K562 (cell line): ENCODE data around the gene PCYT1A. TPM values are rescaled to one million over a fixed set of nuclear protein-coding genes. Genes with fewer than 3 reads are reported as not detected.
"Not testable (repeated sequence)": the region's sequence is repeated elsewhere in the genome, so short reads cannot be mapped to it uniquely, and the experiment has no call there.

ENCODE experiments used
- ATAC-seq: fragments of 200-7000 bp; cut with Tn5 transposase; 3 replicates; pipeline ENCODE4 v1.9.1; 2020; ENCODE audit warnings: moderate library complexity
- BruUV-seq: library from RNA; stranded (reverse); fragments of 400-500 nt; replicated peaks from 2 replicates; lab custom pipeline; 2021; lab: Mats Ljungman, UMichigan
- CTCF ChIA-PET: fragments of 300-600 bp; formaldehyde crosslinking; extraction: SDS; loops from one replicate; lab custom pipeline; 2021; ENCODE audit warnings: low intra/inter-chr PET ratio; lab: Yijun Ruan, JAX
- POLR2A ChIA-PET: fragments of 300-600, 350-650 bp; sonication (Branson Sonifier 250); formaldehyde crosslinking; extraction: SDS; loops from one replicate; lab custom pipeline; 2021; ENCODE audit warnings: antibody characterized with exemption, inconsistent platforms; lab: Yijun Ruan, JAX
- DNase-seq, 4 experiments: peaks; one replicate each; pipeline versions ENCODE4 v3.0.0 to v3.0.0-alpha.2; 2011 to 2018; ENCODE audit warnings: low spot score in 3 of 4, mixed read lengths in 3 of 4; ENCODE audit errors: extremely low read depth in 1 of 4
- FAIRE-seq: peaks from 2 replicates; lab custom pipeline; 2011; peaks lifted over from hg19 to GRCh38; lab: Jason Lieb, UNC
- H2AFZ ChIP-seq: 2 replicates; pipeline ENCODE4 v1.6.0; 2011; ENCODE audit warnings: low read depth, low read length, control low read depth, inconsistent platforms
- H3K27ac ChIP-seq: fragments of 200-600 bp; 3 replicates; pipeline ENCODE4 v1.8.0; 2011; ENCODE audit warnings: low read depth, mild to moderate bottlenecking, control low read depth, inconsistent platforms, low read length, moderate library complexity, mixed read lengths; ENCODE audit errors: extremely low read depth
- H3K27me3 ChIP-seq, 2 experiments: fragments of 300-600 bp in 1 of 2; 2 replicates in 1 of 2; 3 replicates in 1 of 2; pipeline versions ENCODE4 v1.6.0 to v1.8.0; 2011; ENCODE audit warnings: inconsistent platforms in 2 of 2, low read length in 2 of 2, mild to moderate bottlenecking in 1 of 2, mixed read lengths in 1 of 2, moderate library complexity in 1 of 2; ENCODE audit not compliant: control insufficient read depth in 2 of 2, insufficient read depth in 2 of 2
- H3K36me3 ChIP-seq: fragments of 300-600 bp; 3 replicates; pipeline ENCODE4 v1.8.0; 2011; ENCODE audit warnings: mild to moderate bottlenecking, low read length, inconsistent platforms; ENCODE audit not compliant: control insufficient read depth, insufficient read depth
- H3K4me1 ChIP-seq, 2 experiments: fragments of 200-600 bp in 1 of 2; replicated peaks in 1 of 2; 2 replicates in 1 of 2; 3 replicates in 1 of 2; pipeline versions ENCODE4 v1.5.1 to v1.8.0; 2011; ENCODE audit warnings: inconsistent platforms in 2 of 2, low read length in 2 of 2, mild to moderate bottlenecking in 1 of 2, mixed read lengths in 1 of 2, moderate library complexity in 1 of 2; ENCODE audit not compliant: control insufficient read depth in 2 of 2, insufficient read depth in 2 of 2
- H3K4me2 ChIP-seq: 2 replicates; pipeline ENCODE4 v1.6.1; 2011; ENCODE audit warnings: low read length, control low read depth, inconsistent platforms, mixed read lengths; ENCODE audit not compliant: insufficient read depth
- H3K4me3 ChIP-seq: fragments of 200-600 bp; sonication (generic), shearing (Covaris generic); 2 replicates; pipeline ENCODE4 v1.5.1; 2016; ENCODE audit warnings: control low read depth, inconsistent platforms
- H3K79me2 ChIP-seq: fragments of 200-600 bp; 3 replicates; pipeline ENCODE4 v1.8.0; 2011; ENCODE audit warnings: low read length, inconsistent platforms; ENCODE audit not compliant: control insufficient read depth, insufficient read depth
- H3K9ac ChIP-seq, 2 experiments: 2 replicates each; pipeline versions ENCODE4 v1.6.0 to v1.6.1; 2011; ENCODE audit warnings: low read depth in 2 of 2, low read length in 2 of 2, control low read depth in 1 of 2, inconsistent platforms in 1 of 2, mild to moderate bottlenecking in 1 of 2, mixed read lengths in 1 of 2; ENCODE audit not compliant: insufficient read depth in 1 of 2
- H3K9me1 ChIP-seq: one replicate; pipeline ENCODE4 v1.6.0; 2011; ENCODE audit warnings: inconsistent platforms, mild to moderate bottlenecking, low read length, moderate library complexity; ENCODE audit not compliant: control insufficient read depth, insufficient read depth
- H3K9me3 ChIP-seq: replicated peaks from 2 replicates; pipeline ENCODE4 v1.5.1; 2011; ENCODE audit warnings: low read depth, low read length, inconsistent platforms; ENCODE audit not compliant: control insufficient read depth, insufficient read depth
- H4K20me1 ChIP-seq: replicated peaks from 2 replicates; pipeline ENCODE4 v1.6.1; 2011; ENCODE audit warnings: low read length, inconsistent platforms, mixed read lengths; ENCODE audit not compliant: control insufficient read depth, insufficient read depth
- EHMT2 ChIP-seq: fragments of 450-650 bp; IDR thresholded peaks from 2 replicates; pipeline ENCODE4 v1.6.1; 2018; ENCODE audit warnings: antibody characterized with exemption
- HDAC1 ChIP-seq, 2 experiments: fragments of 450-650 bp; IDR thresholded peaks; 2 replicates each; pipeline ENCODE4 v1.6.1; 2016 to 2017; ENCODE audit warnings: inconsistent platforms in 1 of 2, mild to moderate bottlenecking in 1 of 2, moderate library complexity in 1 of 2
- HLTF ChIP-seq: fragments of 450-650 bp; IDR thresholded peaks from 2 replicates; pipeline ENCODE4 v1.6.1; 2016
- MLLT1 ChIP-seq, 2 experiments: fragments of 450-650 bp; IDR thresholded peaks; 2 replicates each; pipeline ENCODE4 v1.6.1; 2016
- MTA1 ChIP-seq: fragments of 450-650 bp; IDR thresholded peaks from 2 replicates; pipeline ENCODE4 v1.6.1; 2017; ENCODE audit warnings: borderline replicate concordance
- NKRF ChIP-seq: fragments of 450-650 bp; IDR thresholded peaks from 2 replicates; pipeline ENCODE4 v1.6.1; 2016; ENCODE audit warnings: borderline replicate concordance
- PHB2 ChIP-seq: fragments of 450-650 bp; IDR thresholded peaks from 2 replicates; pipeline ENCODE4 v1.6.1; 2017; ENCODE audit warnings: low read depth
- WGBS: fragments of 100-300 bp; shearing (Covaris generic); methylation state at CpG from one replicate; pipeline ENCODE4 v1.1.6; 2016; ENCODE audit warnings: low coverage, mixed read lengths; ENCODE audit not compliant: insufficient coverage; ENCODE audit errors: missing lambda C conversion rate; 5-methylcytosine and 5-hydroxymethylcytosine counted together
- in situ Hi-C: fragments of 300-500 bp; cut with MboI; formaldehyde crosslinking; loops from 4 replicates; pipeline ENCODE4 v1.15.0; 2018; ENCODE audit warnings: inconsistent platforms, mixed read lengths
- intact Hi-C: fragments of 100-400 bp; cut with micrococcal nuclease; formaldehyde crosslinking; loops from 2 replicates; pipeline ENCODE4 v1.14.2; 2022
- polyA plus RNA-seq, 8 experiments: library from polyadenylated mRNA; depleted of rRNA in 4 of 8; stranded (reverse) in 5 of 8; unstranded in 3 of 8; fragments of >200 nt; fragmentation: Nextera tagmentation in 2 of 8; fragmentation: Illumina TruSeq in 1 of 8; extraction: Ambion mirVana in 2 of 8; extraction: Trizol in 1 of 8; gene quantifications; 2 replicates each; pipeline versions ENCODE4 v1.2.1 to v1.2.3, GENCODE V29; 2011 to 2014; ENCODE audit warnings: inconsistent platforms in 1 of 8, missing spikeins in 1 of 8
- total RNA-seq, 7 experiments: library from RNA; depleted of rRNA in 6 of 7; stranded (reverse); fragments of >200 nt in 6 of 7; fragmentation: Illumina TruSeq in 2 of 7; extraction: Trizol in 2 of 7; gene quantifications; 2 replicates each; pipeline versions ENCODE4 v1.2.1 to v1.2.3, GENCODE V29; 2011 to 2021; ENCODE audit warnings: low replicate concordance in 1 of 7
- TF ChIP-seq, protein P1 (sequence below): fragments of 450-650 bp; IDR thresholded peaks from 2 replicates; pipeline ENCODE4 v1.6.1; 2017; ENCODE audit warnings: antibody characterized with exemption
- TF ChIP-seq, protein P2 (sequence below): sonication (generic); formaldehyde crosslinking; IDR thresholded peaks from 2 replicates; pipeline ENCODE4 v1.8.1; 2023; ENCODE audit warnings: mild to moderate bottlenecking, missing genetic modification reagents
- TF ChIP-seq, protein P3 (sequence below): fragments of 450-650 bp; formaldehyde crosslinking; conservative IDR thresholded peaks from 2 replicates; pipeline ENCODE4 v1.4.0; 2022; ENCODE audit warnings: mild to moderate bottlenecking, missing genetic modification characterization

Gene PCYT1A
- total and polyA plus RNA-seq, 9 of the 15 experiments (the other 6 are each of a cell fraction or from before 2014, with no cell fraction given) = 13.4 to 62.8 (median 49.4) TPM

DNA sequence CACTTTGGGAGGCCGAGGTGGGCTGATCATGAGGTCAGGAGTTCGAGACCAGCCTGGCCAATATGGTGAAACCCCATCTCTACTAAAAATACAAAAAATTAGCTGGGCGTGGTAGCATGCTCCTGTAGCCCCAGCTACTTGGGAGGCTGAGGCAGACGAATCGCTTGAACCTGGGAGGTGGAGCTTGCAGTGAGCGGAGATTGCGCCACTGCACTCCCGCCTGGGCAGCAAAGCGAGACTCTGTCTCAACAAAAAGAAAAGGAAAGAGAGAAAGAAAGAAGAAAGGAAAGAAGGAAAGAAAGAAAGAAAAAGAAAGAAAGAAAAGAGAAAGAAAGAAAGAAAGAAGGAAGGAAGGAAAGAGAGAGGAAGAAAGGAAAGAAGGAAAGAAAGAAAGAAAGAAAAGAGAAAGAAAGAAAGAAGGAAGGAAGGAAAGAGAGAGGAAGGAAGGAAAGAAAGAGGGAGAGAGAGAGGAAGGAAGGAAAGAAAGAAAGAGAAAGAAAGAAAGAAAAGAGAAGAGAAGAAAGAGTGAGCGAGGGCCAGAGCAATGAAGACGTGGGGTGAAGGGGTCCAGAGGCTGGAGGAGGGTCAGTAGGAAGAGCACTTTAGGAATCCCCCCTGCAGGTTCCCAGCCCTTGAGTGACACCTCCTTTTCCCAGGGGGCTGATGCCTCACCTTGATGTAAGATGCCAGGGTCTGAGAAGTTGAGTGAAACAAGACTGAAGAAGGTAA lies 77.4 kb downstream of the PCYT1A start:
- in situ Hi-C loops = loop anchor here (25.0 kb wide), 1 partner anchor 498 kb away; the partner anchor contains the start of gene MUC20
- ATAC-seq, H3K9me3 ChIP-seq, H2AFZ ChIP-seq, intact Hi-C loops, H3K9me1 ChIP-seq, H3K4me2 ChIP-seq, H3K27ac ChIP-seq, H3K36me3 ChIP-seq, BruUV-seq, H3K4me3 ChIP-seq, FAIRE-seq, H4K20me1 ChIP-seq, H3K27me3 ChIP-seq, H3K79me2 ChIP-seq, CTCF ChIA-PET, DNase-seq: not testable (repeated sequence)
- H3K4me1 ChIP-seq = peaks cover 15 to 48% of the 10 kb centered on the region in 2 experiments; a peak in 4 of 5 replicates
- peak overlapping the region in 1 of 2 experiments; percentile 70; a peak in 1 of 4 replicates for H3K9ac ChIP-seq
- POLR2A ChIA-PET = interaction anchor here (0.7 kb wide), 1 partner anchor 211 kb away, joined by 4 read pairs; no protein-coding TSS in a partner anchor
- 71% methylated on average over 10 of the region's 11 CpGs for WGBS
- TF ChIP-seq HLTF (0 out of 2 replicates have a peak, but pooled peaks have one; percentile 25), PHB2 (0 out of 2 replicates have a peak, but pooled peaks have one; percentile 30), MLLT1 (IDR thresholded peaks at IDR 0.05) (0 out of 4 replicates have a peak, but pooled peaks of 1 of the 2 experiments have one; percentile 29), HDAC1 (IDR thresholded peaks at IDR 0.05) (peak in 1 of 2 experiments; percentile 50; a peak in 2 of 4 replicates), NKRF (0 out of 2 replicates have a peak, but pooled peaks have one; percentile 44), EHMT2 (0 out of 2 replicates have a peak, but pooled peaks have one; percentile 27), MTA1 (0 out of 2 replicates have a peak, but pooled peaks have one; percentile 49)
- TF ChIP-seq, protein P1, sequence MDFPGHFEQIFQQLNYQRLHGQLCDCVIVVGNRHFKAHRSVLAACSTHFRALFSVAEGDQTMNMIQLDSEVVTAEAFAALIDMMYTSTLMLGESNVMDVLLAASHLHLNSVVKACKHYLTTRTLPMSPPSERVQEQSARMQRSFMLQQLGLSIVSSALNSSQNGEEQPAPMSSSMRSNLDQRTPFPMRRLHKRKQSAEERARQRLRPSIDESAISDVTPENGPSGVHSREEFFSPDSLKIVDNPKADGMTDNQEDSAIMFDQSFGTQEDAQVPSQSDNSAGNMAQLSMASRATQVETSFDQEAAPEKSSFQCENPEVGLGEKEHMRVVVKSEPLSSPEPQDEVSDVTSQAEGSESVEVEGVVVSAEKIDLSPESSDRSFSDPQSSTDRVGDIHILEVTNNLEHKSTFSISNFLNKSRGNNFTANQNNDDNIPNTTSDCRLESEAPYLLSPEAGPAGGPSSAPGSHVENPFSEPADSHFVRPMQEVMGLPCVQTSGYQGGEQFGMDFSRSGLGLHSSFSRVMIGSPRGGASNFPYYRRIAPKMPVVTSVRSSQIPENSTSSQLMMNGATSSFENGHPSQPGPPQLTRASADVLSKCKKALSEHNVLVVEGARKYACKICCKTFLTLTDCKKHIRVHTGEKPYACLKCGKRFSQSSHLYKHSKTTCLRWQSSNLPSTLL = peak; percentile 58; the same call in 1 of the 2 replicates
- TF ChIP-seq, protein P2, sequence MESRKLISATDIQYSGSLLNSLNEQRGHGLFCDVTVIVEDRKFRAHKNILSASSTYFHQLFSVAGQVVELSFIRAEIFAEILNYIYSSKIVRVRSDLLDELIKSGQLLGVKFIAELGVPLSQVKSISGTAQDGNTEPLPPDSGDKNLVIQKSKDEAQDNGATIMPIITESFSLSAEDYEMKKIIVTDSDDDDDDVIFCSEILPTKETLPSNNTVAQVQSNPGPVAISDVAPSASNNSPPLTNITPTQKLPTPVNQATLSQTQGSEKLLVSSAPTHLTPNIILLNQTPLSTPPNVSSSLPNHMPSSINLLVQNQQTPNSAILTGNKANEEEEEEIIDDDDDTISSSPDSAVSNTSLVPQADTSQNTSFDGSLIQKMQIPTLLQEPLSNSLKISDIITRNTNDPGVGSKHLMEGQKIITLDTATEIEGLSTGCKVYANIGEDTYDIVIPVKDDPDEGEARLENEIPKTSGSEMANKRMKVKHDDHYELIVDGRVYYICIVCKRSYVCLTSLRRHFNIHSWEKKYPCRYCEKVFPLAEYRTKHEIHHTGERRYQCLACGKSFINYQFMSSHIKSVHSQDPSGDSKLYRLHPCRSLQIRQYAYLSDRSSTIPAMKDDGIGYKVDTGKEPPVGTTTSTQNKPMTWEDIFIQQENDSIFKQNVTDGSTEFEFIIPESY = peak; percentile 73; the same call in 1 of the 2 replicates
- TF ChIP-seq, protein P3, sequence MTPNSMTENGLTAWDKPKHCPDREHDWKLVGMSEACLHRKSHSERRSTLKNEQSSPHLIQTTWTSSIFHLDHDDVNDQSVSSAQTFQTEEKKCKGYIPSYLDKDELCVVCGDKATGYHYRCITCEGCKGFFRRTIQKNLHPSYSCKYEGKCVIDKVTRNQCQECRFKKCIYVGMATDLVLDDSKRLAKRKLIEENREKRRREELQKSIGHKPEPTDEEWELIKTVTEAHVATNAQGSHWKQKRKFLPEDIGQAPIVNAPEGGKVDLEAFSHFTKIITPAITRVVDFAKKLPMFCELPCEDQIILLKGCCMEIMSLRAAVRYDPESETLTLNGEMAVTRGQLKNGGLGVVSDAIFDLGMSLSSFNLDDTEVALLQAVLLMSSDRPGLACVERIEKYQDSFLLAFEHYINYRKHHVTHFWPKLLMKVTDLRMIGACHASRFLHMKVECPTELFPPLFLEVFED (CRISPR knock-in tag) = 0 out of 2 replicates have a peak, but pooled peaks have one; percentile 37
